Hair follicle dermal papilla cell (primary cell): ENCODE results near the gene CNTNAP5. TPM values are rescaled to one million over a fixed set of nuclear protein-coding genes. Genes with fewer than 3 reads are reported as not detected.

ENCODE experiments used
- small RNA-seq: library from RNA; depleted of rRNA; stranded (forward); fragments of <200 nt; gene quantifications from one replicate; pipeline ENCODE3, GENCODE V24; 2012
- total RNA-seq: library from RNA; depleted of rRNA; stranded (reverse); fragments of >200 nt; gene quantifications from 2 replicates; pipeline ENCODE4 v1.2.3, GENCODE V29; 2012

CNTNAP5 gene
- 0.12 and 0.16 TPM in 2 replicates for total RNA-seq

DNA sequence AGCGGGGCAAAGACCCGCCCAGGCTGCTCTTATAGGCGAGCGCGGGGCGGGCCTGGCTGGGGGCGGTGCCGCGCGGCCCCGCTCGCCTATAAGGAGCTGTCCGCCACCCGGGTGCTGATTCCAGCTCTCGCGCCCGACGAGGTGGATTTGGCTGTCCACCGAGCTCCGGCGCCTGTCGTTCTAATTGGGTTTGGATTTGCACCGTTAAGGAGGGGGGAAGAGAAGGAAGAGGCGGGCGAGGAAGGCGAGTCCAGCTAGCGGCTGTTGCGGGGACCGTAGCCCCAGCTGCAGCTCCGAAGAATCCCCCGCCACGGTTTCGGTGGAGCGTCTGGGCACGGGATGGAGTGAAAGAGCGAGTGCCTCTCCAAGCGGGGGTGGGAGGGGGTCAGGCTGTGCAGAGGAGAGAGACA lies at the start of gene CNTNAP5:
TSS of gene CNTNAP5 (plus strand) at position 117 of the 410 bp plus-strand sequence. CDS start 364 bp downstream, outside the sequence.

Small RNA genes within 50 kb of the gene (small RNA-seq; reads per million reads assigned to genes)
- gene AC019159.1 (not detected), gene MTND5P22 (not detected), gene RNA5SP102 (not detected)
